GM13977 (cell line): ENCODE measurements around the gene TPM4.
A peak's percentile ranks its signal among the peaks of the same experiment; 100 is the strongest.

Experiments used
- DNase-seq: peaks from one replicate; pipeline ENCODE4 v3.0.0; 2012; ENCODE audit warnings: low spot score
- CTCF ChIP-seq: IDR thresholded peaks from 2 replicates; pipeline ENCODE4 v1.5.1; 2012; ENCODE audit warnings: mild to moderate bottlenecking, control low read depth; ENCODE audit not compliant: insufficient read depth; ENCODE audit errors: extremely low read depth, missing control alignments
- in situ Hi-C: fragments of 300-500 bp; cut with MboI; formaldehyde crosslinking; loops from one replicate; pipeline ENCODE4 v1.12.0; 2022; ENCODE audit warnings: low sequenced_read_pairs, low pct_unique_long_range_greater_than_20kb, mixed read lengths, inconsistent platforms; ENCODE audit not compliant: unreplicated experiment

The TPM4 gene

GRCh38 chr19:16060294-16060693 is 16.0 kb upstream of the TPM4 start:
- in situ Hi-C loops: no loop called here
- no peak for TF ChIP-seq CTCF
- DNase-seq: no peak

GRCh38 chr19:16061943-16062342 is 14.4 kb upstream of the TPM4 start:
- TF ChIP-seq CTCF: no peak
- in situ Hi-C loops: no loop called here
- no peak for DNase-seq

- TF ChIP-seq CTCF: peak; percentile 74
- in situ Hi-C loops: no loop called here
- peak; percentile 66 for DNase-seq
Observed at GRCh38 chr19:16062789-16063188, 13.5 kb upstream of the TPM4 start.

GRCh38 chr19:16064209-16064889 is 11.9 kb upstream of the TPM4 start:
- no peak for DNase-seq
- no peak for TF ChIP-seq CTCF
- in situ Hi-C loops: no loop called here

- peak; percentile 69 for TF ChIP-seq CTCF
- DNase-seq: peak; percentile 73
- in situ Hi-C loops: no loop called here
Observed at GRCh38 chr19:16066611-16067104, 9.6 kb upstream of the TPM4 start.

GRCh38 chr19:16067205-16067938 is 8.9 kb upstream of the TPM4 start:
- no peak for TF ChIP-seq CTCF
- in situ Hi-C loops: no loop called here
- DNase-seq: no peak
